ENCODE data around the gene SLC19A2. TPM values are rescaled to one million over a fixed set of nuclear protein-coding genes. Genes with fewer than 3 reads are reported as not detected.

The SLC19A2 gene
- total RNA-seq, 1 experiment from 2014 or later = 17.3 TPM

Other genes with a start within 250 kb of the SLC19A2 start
- 40.6 and 50.4 TPM in 2 replicates for gene NME7, start 118.1 kb downstream of the SLC19A2 start, total RNA-seq (2014; rRNA removed; shearing (Covaris generic))
- gene BLZF1, start 117.7 kb downstream of the SLC19A2 start, total RNA-seq (2014; rRNA removed; shearing (Covaris generic)) = 14.1 and 23.5 TPM in 2 replicates
- gene CCDC181, start 58.5 kb downstream of the SLC19A2 start, total RNA-seq (2014; rRNA removed; shearing (Covaris generic)) = 1.1 and 1.7 TPM in 2 replicates
- not detected in 2 replicates for gene F5, start 100.5 kb upstream of the SLC19A2 start, total RNA-seq (2014; rRNA removed; shearing (Covaris generic))
- gene SELP, start 144.2 kb upstream of the SLC19A2 start, total RNA-seq (2014; rRNA removed; shearing (Covaris generic)) = 0.37 and 1.7 TPM in 2 replicates
- gene SELL, start 225.7 kb upstream of the SLC19A2 start, total RNA-seq (2014; rRNA removed; shearing (Covaris generic)) = 5.0 and 5.1 TPM in 2 replicates
- gene SELE, start 248.1 kb upstream of the SLC19A2 start, total RNA-seq (2014; rRNA removed; shearing (Covaris generic)) = not detected in 2 replicates

Measured in H4 (cell line).